Measurements from ENCODE around the gene SCYGR5.
"Not testable (repeated sequence)": the region's sequence is repeated elsewhere in the genome, so short reads cannot be mapped to it uniquely, and the experiment has no call there.

SCYGR5 gene, protein sequence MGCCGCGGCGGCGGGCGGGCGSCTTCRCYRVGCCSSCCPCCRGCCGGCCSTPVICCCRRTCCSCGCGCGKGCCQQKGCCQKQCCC

DNA sequence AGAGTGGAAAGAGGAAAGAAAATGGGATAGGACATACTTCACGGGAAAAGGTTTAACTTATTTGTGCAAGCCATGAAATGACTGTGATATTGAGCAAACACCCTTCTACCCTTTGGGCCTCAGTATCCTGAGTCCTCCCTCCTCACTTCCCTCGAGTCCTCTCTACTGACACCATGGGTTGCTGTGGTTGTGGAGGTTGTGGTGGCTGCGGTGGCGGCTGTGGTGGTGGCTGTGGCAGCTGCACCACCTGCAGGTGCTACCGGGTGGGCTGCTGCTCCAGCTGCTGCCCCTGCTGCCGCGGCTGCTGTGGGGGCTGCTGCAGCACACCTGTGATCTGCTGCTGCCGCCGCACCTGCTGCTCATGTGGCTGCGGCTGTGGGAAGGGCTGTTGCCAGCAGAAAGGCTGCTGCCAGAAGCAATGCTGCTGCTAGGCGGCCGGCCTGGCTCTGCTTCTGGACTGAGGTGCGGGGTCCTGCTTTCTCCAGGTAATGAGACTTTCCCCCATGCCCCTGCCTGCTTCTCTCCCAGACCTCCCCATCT lies at the start of gene SCYGR5:
SCYGR5 (plus strand) TSS at position 174 of the 540 bp plus-strand sequence; CDS start at position 174, 0 bp downstream.
- FAIRE-seq; DNase-seq (ENCODE audit: insufficient read length, low spot score): not testable (repeated sequence)

DNA sequence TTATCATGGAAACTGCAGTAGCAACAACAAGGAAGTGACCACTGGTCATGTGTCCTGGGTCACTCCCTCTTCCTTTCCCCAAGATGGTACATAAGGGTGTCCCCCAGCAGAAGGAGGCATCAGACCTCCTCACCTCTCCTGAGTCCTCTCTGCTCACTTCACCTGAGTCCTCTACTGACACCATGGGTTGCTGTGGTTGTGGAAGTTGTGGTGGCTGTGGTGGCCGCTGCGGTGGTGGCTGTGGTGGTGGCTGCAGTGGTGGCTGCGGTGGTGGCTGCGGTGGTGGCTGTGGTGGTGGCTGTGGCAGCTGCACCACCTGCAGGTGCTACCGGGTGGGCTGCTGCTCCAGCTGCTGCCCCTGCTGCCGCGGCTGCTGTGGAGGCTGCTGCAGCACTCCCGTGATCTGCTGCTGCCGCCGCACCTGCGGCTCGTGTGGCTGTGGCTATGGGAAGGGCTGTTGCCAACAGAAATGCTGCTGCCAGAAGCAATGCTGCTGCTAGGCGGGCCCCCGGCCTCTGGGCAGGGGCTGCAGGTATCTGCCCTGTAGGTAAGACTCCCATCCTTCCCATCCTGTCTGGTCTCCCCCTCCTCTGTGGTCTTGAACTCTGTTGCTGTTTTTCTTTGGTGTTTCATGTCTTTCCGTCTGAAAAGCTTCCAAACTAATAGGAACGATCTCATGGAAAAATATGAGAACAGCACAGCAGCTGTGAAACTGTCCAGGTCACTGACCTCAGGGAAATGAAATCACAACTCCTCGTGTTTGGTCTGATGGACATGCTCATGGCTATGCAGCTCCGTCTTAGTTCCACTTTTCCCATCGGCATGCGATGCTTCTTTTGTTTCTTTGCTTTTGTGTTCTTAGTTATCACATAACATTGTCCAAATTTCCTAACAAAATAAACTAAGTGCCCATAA lies 49.0 kb upstream of the SCYGR5 start, which contains the start of gene SCYGR4:
SCYGR4 (plus strand) TSS at position 183 of the 915 bp plus-strand sequence; CDS start at position 183, 0 bp downstream.
- FAIRE-seq = no peak
- no peak for DNase-seq (ENCODE audit: insufficient read length, low spot score)

DNA sequence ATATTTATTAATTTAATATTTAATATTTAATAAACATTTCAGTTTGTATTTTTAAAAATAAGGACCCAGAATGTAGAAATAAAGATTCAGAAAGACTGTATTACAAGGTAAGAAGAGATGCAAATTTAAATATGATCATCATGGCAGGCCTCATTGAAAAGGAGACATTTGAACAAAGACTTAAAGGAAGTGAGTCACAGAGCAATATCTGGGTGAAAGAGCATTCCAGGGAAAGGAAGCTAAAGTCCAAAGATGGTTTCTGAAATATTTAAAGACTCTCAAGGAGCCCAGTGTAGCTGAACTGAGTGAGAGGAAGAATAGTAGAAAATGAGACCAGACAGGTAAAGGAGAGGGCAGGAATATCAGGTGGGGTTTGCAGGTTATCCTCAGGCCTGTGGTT lies 43.4 kb upstream of the SCYGR5 start:
- no peak for FAIRE-seq
- peak; percentile 20 for DNase-seq (ENCODE audit: insufficient read length, low spot score)

DNA sequence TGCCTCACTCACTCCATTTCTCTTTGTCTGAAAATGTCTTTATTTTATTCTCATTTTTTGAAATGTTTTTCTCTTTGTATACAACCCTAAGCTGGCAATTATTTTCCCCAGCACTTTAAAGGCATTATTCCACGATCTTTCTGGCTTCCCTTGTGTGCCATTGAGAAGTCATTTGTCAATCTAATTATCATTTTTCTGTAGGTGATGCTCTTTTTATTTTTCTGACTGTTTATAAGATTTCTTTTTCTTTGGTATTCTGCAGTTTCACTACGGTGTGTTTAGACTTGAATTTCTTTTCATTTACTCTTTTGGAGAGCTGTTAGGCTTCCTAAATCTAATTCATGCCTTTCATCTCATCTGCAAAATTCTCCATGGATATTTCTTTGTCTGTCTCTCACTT lies 41.2 kb upstream of the SCYGR5 start:
- no peak for DNase-seq (ENCODE audit: insufficient read length, low spot score)
- FAIRE-seq = no peak

DNA sequence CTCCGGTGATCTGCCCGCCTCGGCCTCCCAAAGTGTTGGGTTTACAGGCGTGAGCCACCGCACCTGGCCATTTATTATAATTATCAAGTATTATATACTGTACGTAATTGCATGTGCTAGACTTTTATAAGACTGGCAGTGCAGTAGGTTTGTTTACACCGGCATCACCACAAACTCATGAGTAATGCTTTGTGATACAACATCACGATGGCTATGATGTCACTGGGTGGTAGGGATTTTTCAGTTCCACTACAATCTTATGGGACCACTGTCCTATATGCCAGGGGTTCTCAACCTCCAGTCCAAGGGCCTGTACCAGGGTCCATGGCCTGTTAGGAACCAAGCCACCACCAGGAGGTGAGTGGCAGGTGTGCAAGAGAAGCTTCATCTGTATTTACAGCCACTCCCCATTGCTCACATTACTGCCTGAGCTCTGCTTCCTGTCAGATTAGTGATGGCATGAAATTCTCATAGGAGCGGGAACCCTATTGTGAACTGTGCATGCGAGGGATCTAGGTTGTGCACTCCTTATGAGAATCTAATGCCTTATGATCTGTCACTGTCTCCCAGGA lies 39.9 kb upstream of the SCYGR5 start:
- no peak for FAIRE-seq
- no peak for DNase-seq (ENCODE audit: insufficient read length, low spot score)

DNA sequence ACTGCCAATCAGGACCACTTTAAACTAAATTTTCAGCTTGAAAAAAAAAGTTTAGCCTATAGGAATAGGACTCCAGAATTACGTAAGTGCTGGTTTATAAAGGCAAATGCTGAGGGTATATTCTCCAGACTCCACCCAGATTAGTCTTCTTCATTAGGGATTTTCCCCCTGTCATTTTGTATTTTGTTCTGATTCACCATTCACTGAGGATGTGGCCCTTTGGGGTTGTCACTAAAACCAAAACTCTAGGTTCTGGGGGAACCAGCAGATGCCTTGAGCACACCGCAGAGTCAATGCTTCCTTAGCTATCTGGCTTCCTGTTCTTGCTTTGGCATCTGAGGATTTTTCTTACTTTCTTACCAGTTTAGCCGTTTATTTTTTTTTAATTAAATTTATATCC lies 38.8 kb upstream of the SCYGR5 start:
- no peak for FAIRE-seq
- DNase-seq (ENCODE audit: insufficient read length, low spot score) = no peak

DNA sequence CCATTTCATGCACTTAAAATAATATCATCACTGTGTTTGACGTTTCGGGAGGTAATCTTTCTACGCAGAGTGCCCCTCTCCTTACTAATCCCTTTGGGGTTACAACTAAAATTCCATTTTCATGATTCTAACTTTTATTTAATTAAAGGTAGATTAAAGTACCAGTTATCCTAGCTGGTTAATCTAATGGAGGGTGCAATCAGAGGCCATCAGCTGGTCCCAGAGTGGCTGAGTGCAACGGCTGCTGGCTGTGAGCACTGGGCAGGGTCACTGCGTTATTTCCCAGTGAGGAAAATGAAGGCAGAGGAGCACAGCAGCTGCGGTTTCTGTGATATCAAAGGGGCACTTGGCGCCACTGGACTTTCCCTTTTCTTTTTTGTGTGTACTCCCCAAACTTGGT lies 37.2 kb upstream of the SCYGR5 start:
- FAIRE-seq = no peak
- DNase-seq (ENCODE audit: insufficient read length, low spot score) = no peak

DNA sequence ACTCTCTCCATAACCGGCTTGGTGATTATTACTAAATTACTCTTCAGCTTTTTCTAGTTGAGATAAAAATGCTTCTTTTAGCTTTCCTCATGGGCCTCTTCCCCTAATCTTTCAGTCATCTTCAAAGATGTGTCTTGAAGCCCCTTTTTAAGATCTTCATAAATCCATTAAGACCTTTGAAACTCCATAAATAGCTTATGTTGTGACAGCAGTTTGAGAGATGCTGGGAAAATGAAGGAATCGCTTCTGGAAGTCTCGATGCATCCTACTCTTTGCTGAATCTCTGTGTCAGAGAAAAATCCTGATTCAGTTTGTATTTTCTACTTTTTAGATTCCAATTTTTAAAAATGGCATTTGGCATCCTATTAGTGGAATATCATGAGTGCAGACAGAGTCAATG lies 36.3 kb upstream of the SCYGR5 start:
- FAIRE-seq (no peak), DNase-seq (ENCODE audit: insufficient read length, low spot score) (no peak)

DNA sequence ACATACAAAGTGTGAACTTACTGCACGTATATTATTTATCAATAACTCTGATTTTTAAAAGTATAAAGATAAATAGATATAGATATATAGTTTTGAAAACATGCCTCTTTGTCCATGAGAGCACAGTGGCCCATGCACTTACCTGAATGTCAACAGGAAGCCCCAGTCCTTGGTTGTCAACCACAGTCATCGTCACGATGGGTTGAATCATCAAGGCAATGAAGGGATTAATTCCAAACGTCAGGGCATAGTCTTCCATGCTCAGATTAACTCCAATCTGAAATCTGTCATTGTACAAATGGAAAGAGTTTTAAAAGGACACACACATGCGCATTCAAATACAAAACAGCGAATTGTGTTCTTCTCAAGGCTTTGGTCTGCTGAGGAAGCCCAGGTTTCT lies 33.8 kb upstream of the SCYGR5 start:
- no peak for DNase-seq (ENCODE audit: insufficient read length, low spot score)

DNA sequence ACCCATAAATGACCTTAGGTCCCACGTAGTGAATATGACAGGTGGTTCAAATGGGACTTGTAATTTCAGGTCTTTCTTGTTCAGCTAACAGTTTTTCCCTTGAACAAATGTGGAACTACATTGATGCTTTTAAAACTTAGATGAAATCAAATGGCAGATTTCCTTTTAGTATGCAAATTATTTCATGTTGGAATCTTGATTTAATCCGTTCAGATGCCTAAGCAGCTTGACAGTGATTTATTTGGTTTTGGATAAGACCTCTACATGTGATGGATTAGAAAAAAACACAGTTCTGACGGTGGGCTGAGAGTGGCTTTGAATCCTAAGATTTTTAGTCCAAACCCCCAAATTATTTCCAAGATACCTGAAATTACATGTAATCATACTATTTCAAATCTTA lies 32.4 kb upstream of the SCYGR5 start:
- DNase-seq (ENCODE audit: insufficient read length, low spot score) (no peak), FAIRE-seq (no peak)

More for the DNA sequence above, 33.8 kb upstream of the SCYGR5 start:
- FAIRE-seq = no peak

DNA sequence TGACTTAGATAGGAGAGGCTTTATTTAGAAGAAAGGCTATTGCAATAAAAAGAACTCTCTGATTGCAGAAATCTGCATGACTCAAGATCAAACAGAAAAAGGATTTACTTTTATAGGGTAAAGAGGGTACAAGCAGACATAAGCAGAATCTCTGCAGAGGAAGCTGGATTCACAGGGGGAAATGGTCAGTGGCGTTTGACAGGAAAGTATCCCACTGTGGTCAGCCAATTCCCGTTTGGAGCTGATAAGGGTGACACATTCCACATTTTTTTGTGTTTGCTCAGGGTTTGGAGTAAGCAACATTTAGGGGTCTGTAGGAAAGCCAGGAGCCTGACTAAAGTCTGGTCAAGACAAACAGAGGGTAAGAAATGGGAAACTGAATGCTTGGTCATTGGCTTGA lies 23.9 kb upstream of the SCYGR5 start:
- no peak for FAIRE-seq
- no peak for DNase-seq (ENCODE audit: insufficient read length, low spot score)

DNA sequence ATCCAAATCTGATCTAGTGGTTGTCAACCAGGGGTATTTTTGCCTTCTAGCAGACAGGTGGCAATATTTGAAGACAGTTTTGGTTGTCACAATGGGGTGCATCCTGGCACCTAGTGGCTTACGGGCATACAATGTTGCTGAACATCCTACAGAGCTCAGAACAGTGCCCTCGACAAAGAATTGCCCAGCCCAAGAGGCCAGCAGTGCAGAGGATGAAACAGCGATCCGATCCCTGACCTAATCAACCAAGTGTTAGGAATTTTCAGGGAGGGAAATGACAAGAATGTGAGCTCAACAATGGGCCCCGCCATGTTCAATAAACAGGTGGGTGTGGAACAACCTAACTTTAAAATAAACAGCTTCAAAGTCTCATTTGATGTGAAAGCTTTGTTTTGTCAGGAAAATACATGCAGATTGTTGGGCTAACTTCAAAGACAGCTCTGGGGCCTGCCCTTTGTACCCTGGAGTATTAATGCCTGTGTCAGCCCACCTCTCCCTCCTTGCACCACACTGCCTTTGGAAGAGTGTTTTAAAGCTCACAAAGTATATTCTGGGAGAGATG lies 22.5 kb upstream of the SCYGR5 start:
- DNase-seq (ENCODE audit: insufficient read length, low spot score) = no peak

DNA sequence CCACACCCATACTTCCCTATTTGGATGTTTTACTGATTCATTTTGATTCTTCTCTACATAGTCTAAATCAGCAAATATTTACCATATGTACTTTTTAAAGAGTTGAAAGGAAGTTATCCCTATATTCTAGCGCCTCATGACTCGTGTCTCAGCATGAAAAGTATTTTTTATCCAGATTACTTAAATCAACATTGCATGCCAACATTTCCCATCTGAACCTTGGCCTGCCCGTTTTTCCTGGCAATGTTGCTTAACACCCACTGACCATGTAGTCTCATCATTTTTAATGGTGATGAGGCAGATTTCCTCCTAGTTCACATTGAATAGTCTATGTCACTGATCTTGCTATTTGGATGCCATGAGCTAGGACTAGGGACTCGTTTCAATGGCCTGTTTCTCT lies 13.2 kb upstream of the SCYGR5 start:
- DNase-seq (ENCODE audit: insufficient read length, low spot score) = peak; percentile 6
- peak; percentile 13 for FAIRE-seq

More for the DNA sequence above, 22.5 kb upstream of the SCYGR5 start:
- FAIRE-seq = no peak

DNA sequence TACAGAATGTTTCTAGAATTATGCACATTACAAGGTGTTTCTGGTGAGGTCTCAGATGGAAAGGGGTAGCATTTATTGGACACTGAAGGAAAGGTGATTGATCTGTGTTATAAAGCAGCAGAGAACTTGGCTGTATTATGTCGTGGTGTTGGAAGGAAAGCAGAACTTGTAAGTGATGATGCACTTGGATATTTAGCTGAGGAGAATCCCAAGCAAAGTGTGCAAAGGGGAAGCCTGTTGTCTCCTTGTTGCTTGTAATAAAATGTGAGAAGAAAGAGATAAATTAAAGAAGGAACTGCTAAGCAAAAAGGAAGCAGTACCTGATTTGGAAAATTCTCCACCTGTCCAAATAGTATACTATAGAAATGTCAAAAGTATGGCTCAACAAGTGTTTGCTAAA lies 12.2 kb upstream of the SCYGR5 start:
- FAIRE-seq = no peak

DNA sequence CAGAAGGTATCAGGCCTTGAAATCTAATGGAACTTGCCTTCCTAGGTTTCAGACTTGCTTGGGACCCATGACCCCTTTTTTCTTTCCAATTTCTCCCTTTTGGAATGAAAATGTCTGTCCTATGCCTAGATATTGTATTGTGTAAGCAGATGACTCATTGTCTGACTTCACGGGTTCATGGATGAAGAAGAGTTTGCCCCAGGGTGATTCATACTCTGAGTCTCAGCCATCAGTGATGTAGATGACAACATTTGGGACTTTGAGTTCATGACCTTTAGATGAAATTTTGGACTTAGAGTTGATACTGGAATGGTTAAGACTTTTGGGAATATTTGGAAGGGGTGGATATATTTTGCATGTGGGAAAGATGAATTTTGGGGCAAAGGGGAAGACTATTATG lies 11.2 kb upstream of the SCYGR5 start:
- DNase-seq (ENCODE audit: insufficient read length, low spot score) = peak; percentile 86
- FAIRE-seq = no peak

More for the DNA sequence above, 12.2 kb upstream of the SCYGR5 start:
- no peak for DNase-seq (ENCODE audit: insufficient read length, low spot score)

DNA sequence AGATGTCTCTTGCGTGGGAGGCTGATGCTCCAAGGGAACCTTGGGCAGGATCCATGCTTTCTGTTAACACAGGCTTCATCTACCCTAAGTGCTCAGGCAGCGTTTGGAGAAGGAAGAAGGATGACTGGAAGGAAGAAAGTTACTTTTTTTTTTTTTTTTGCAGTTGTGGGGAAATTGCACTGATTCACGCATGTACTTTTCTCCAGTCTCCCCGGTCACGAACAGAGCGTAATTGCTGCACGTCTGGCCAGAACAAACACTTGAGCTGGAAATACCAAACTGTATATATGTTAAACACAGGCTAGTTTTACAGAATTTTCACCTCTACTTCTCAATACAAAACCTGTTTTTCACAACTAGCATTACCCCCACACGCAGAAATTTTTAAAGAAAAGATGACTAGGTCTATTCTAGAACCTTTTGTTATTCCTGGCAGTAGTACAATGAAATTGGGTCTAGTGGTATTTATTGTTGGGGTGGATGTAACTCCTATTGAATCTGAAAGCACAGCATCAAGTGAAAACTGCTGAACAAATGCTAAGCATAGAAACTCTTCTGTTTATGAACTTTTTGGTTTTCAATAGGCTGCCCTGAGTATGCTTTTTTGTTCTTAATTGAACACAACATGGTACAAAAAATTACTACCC lies 9.3 kb upstream of the SCYGR5 start:
- no peak for DNase-seq (ENCODE audit: insufficient read length, low spot score)

DNA sequence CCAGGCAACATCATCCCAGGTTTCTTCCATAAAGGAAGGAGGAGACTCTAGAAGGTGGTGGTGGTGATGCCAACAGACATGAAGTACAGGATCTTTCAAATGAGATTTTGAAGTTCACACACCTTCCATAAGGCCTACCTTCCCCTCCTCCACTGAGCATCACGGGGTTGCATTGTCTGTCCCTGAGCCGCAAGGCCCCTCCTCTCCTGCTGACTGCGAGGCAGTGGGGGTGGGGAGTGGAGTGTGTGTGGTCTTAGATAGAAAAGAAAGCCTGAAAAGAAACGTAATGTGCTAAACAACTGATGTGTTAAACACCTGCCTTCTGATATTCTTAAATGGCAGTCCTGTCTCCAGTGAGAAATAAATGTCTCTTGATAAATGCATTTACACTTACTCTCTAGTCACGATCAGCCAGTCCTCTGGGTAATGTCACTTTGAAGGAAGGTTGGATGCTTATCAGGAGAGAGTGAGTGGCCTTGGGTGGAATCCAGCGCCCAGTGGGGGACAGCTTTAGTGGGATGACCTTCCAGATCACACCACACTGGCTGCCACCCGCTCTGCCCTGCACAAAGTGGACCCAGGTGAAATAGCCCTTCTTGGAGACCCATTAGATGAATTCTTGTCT lies 5.5 kb upstream of the SCYGR5 start:
- no peak for FAIRE-seq
- no peak for DNase-seq (ENCODE audit: insufficient read length, low spot score)

More for the DNA sequence above, 9.3 kb upstream of the SCYGR5 start:
- FAIRE-seq = no peak

DNA sequence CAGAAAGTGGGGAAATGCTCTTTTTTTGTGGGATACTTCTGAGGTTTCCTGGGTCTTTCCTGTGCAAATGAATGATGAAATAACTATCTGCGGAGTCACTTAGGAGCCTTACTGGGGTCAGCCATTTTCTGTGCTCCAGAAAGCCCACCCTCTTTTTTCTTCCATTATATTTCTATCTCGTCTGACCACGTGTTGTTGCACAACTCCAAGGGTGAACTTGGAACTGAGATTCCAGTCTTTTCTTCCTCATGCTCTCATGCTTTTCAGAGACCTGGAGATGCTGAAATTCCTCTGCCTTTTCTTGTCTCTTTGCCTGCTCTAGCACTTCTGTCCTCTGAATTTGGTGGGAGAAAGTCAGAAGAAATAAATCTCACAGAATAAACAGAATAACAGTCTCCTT lies 4.8 kb upstream of the SCYGR5 start:
- DNase-seq (ENCODE audit: insufficient read length, low spot score) = no peak
- FAIRE-seq = no peak

DNA sequence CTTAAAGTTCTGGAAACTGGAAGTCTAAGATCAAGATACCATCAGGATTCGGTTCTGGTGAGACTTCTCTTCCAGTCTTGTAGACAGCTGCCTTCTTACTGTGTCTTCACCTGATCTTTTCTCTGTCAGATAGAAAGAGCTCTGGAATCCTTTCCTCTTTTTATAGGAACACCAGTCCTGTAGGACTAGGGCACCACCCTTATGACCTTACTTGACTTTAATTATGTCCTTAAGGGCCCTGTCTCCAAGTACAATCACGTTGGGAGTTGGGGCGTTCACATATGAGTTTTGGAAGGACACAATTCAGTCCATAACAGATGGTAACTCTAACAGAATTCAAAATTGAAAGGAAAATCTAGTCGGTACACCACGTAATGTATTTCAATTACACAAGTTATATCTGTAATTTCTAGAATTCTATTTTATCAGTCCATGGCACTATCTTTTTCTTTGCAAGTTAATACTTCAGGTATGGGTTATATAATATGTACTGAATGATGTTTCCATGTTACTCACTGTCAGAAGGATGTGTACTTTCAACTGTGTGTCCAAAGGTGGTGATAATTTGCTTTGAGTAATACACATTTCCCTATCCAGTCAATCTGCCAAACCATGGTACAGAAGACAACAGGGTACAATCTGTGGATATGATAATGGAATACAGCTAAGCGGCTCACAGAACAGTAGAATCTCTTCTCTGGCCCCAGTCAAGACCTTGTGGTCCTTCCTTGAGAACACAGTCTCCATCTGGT lies 1.2 kb upstream of the SCYGR5 start:
- no peak for DNase-seq (ENCODE audit: insufficient read length, low spot score)
- FAIRE-seq = no peak
